ENCODE results near the gene SDCCAG8.

- no peak for TF ChIP-seq BHLHE40 (IDR thresholded peaks at IDR 0.05; ENCODE audit: borderline replicate concordance)
- no peak for TF ChIP-seq FOXM1 (IDR thresholded peaks at IDR 0.05; ENCODE audit: borderline replicate concordance)
- TF ChIP-seq SP1 (IDR thresholded peaks at IDR 0.05), result no peak
- no peak for TF ChIP-seq FOXA1 (IDR thresholded peaks at IDR 0.05)
Measured at GRCh38 chr1:243415663-243416408, 160.0 kb downstream of the SDCCAG8 start.
